HT1080 (cell line): Measurements from ENCODE around the gene TPI1. TPM values are rescaled to one million over a fixed set of nuclear protein-coding genes. Genes with fewer than 3 reads are reported as not detected.
A peak's percentile ranks its signal among the peaks of the same experiment; 100 is the strongest.

Experiments used
- DNase-seq: peaks from one replicate; pipeline ENCODE4 v3.0.0-alpha.2; 2015; ENCODE audit warnings: low read depth
- total RNA-seq: library from RNA; depleted of rRNA; stranded (reverse); fragments of >200 nt; shearing (Covaris generic); gene quantifications from 2 replicates; pipeline ENCODE4 v1.2.3, GENCODE V29; 2014

Gene TPI1
- total RNA-seq, 1 experiment from 2014 or later, result 1,401 TPM

DNA sequence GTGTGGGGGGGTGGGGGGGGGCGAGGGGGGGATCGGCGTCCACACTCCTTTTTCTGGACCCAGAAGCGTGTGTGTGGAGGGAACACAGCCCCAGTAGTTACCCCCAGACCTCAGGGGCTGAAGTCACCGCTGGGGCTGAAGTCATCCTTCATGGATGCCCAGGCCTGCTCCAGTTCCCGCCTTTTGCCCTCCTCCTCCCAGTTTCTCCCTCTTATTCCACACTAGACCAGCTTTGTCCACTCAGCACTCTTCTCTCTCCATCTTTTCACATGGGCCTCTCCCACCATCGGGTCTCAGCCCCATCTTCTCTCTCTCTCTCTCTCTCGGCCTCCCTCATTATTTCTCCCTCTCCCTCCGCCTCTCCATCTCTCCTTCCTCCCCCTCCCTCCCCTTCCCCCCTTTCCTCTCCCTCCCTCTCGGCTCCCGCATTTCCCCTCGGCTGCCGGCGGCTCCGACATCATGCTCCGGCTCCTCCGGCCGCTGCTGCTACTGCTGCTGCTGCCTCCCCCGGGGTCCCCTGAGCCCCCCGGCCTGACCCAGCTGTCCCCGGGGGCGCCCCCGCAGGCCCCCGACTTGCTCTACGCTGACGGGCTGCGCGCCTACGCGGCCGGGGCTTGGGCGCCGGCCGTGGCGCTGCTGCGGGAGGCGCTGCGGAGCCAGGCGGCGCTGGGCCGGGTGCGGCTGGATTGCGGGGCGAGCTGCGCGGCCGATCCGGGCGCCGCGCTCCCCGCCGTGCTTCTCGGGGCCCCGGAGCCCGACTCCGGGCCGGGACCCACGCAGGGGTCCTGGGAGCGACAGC, 39.1 kb upstream of the TPI1 start, which contains the start of gene P3H3:
TSS of gene P3H3 (plus strand) at position 426 of the 799 bp plus-strand sequence. CDS start at position 460, 34 bp downstream.
- DNase-seq, result peak; percentile 61

DNA sequence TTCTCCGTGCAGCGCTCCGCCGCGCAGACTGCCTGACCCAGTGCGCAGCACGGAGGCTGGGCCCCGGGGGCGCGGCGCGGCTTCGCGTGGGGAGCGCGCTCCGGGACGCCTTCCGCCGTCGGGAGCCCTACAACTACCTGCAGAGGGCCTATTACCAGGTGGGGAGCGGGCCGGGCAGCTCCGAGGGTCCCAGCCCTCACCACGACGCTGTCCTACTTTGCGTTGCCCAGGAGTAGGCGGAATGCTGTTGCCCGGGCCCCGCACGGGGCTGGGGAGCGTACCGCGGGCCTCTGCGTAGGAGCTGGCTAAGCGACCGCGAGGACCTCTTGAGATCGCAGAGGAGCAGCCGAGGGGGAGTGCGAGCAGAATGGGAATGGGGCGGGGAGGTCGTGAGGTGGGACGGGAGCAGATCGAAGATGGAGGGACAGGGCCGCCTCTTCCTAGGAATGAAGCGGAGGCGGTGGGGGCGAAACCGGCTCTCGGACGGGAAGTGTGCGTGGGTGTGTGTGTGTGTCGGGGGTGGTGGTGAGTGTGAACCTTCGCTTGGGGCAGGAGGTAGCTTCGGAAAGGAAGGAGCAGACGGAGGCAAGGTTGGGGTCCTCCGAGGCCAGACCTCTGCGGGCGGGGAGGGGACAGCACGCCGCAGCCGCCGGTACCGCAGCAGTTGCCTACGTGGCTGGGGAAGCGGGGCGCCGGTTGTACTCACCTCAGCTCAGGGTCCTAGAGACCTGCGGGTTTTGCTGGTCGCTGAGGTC, 38.4 kb upstream of the TPI1 start:
- peak; percentile 45 for DNase-seq

DNA sequence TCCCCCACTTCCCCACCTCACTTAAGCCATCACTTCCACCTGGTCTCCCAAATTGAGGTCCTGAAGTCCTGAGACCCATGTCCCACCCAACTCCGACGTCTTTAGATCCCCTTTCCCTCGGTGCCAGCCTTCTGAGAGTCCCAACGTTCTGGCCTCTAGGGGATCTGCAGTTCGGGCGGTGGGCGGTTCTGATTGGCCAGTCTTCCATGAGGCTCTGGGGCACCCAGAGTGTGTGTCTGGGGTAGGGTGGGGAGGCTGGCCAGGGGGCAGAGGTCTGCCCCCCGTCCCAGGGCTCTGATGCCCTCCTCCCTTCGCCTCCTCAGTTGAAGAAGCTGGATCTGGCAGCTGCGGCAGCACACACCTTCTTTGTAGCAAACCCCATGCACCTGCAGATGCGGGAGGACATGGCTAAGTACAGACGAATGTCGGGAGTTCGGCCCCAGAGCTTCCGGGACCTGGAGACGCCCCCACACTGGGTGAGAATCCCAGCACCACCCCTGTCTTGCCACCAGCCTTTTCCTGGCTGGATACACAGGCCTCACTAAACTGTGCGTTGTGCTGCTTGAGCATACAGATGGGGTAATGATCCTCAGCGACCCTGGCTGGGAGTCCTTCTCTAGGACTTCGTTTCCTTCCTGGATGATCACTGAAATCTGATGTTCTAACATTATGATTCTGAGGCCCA, 37.7 kb upstream of the TPI1 start:
- no peak for DNase-seq

DNA sequence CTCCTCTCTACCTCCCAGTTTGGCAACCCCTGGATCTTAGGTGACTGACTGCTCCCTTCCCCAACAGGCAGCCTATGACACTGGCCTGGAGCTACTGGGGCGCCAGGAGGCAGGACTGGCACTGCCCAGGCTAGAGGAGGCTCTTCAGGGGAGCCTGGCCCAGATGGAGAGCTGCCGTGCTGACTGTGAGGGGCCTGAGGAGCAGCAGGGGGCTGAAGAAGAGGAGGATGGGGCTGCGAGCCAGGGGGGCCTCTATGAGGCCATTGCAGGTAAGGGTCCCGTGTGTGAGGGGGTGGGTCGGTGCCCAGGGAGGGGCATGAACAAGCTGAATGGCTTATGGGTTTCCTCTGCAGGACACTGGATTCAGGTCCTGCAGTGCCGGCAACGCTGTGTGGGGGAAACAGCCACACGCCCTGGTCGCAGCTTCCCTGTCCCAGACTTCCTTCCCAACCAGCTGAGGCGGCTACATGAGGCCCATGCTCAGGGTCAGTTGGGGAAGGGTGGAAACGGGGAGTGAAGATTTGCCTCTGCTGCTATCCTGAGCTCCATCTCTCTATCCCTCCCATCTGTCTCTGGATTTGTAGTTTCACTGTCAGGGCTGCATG, 36.9 kb upstream of the TPI1 start:
- no peak for DNase-seq

DNA sequence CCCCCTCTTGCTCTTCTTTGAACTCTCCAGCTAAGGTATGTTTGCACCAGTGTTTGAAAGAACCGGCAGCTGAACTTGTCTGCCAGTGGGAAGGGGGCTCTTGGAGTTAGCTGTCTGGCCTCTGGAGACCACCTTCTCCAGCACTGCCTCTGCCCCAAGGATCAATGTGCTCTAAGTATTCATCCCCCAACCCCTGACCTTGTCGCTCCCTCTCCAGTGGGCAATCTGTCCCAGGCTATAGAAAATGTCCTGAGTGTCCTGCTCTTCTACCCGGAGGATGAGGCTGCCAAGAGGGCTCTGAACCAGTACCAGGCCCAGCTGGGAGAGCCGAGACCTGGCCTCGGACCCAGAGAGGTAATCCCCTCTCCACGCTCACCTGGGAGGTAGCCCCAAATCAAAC, 36.3 kb upstream of the TPI1 start:
- no peak for DNase-seq

DNA sequence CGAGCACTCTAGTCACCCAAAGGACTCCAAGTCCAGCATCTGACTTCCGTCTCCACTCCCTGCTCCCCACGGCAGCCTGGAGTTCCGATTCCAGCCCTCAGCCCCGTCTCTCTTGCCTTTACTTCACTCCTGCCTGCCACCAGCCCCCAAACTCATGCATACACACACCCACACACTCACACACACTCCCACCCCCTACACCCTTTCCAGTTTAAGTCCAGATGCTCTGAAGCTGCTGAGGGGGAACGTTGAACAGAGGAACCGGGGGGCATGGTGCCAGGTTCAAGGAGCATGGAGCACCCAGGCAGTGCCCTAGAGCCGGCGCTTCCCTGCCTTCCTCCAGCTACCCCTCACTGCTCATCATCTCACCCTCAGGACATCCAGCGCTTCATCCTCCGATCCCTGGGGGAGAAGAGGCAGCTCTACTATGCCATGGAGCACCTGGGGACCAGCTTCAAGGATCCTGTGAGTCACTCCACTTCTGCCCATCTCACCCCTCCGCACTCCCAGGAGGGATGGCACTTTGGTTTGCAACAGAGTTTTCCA, 35.8 kb upstream of the TPI1 start:
- DNase-seq, result no peak

DNA sequence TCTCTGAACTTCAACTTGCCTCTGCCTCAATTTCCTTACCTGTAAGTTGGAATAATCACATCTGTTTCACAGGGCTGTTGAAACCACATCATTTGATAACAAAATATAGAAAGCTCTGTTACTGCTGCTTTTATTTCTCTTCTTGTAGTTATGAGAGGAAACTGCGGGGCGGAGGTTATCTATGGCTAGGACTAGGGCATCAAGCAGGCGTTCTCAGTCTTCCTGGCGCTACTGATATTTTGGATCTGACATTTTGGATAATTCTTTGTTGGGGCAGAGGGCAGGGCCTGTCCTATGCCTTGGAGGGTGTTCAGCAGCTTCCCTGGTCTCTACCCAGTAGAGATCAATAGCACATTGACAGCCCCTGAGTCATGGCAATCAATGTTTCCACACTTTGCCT, 35.2 kb upstream of the TPI1 start:
- no peak for DNase-seq

DNA sequence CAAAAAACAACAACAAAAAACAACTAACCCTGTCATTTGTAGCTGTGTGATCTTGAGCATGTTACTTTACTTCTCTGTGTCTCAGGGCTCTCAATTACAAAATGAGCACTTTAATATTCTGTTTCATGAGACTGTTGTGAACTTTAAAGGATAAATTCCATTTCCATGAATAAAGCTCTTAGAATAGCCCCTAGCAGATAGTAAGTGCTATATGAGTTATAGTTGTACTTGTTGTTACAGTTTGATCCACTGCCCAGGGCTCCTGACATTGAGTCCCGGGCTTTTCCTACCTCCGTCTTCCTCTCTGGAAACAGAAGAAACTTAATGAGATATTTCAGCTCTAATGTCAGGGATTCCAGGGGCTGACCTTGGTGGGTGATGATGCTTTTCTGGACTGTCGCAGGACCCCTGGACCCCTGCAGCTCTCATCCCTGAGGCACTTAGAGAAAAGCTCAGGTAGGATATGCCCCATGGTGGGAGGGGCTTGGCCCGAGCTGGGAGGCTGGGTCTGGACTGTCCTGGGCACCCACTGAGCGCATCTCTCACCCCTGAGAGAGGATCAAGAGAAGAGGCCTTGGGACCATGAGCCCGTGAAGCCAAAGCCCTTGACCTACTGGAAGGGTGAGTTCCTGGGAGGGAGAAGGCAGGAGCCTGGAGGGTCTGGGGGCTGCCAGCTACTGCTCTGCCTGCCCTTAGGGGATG, 34.0 kb upstream of the TPI1 start:
- DNase-seq, result no peak

DNA sequence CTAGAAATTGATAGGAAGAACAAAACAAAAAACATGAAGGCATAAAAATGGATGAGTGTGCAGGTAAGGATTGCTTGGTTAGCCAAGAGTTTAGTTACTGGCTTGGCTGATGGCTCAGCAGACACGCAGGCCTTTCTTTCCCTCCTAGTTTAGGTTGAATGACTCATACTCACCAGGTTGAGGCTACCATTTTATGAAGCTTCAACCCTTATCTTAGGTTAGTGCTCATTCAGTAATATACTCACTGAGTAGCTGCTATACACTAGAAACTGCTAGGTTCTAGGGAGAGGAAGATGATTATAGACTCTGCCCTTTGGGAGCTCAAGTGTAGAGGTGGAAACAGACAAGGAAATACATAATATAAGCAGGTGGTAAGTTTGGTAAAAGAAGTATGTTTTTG, 33.1 kb upstream of the TPI1 start:
- DNase-seq, result no peak

DNA sequence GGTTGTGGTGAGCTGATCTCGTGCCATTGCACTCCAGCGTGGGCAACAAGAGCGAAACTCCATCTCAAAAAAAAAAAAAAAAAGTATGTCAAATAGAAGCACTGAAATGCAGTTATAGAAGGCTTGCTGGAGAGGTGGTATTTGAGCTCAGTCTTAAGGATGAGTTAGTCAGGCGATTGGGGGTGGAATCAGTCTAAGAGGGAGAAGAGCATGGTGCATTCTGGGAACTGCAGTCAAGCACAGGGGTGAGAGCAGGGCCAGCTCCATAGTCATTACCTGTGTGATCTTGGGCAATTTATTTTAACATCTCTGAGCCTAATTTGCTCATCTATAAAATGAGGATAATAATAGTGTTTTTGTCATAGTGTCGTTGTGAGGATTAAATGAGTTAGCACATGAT, 32.5 kb upstream of the TPI1 start:
- no peak for DNase-seq

DNA sequence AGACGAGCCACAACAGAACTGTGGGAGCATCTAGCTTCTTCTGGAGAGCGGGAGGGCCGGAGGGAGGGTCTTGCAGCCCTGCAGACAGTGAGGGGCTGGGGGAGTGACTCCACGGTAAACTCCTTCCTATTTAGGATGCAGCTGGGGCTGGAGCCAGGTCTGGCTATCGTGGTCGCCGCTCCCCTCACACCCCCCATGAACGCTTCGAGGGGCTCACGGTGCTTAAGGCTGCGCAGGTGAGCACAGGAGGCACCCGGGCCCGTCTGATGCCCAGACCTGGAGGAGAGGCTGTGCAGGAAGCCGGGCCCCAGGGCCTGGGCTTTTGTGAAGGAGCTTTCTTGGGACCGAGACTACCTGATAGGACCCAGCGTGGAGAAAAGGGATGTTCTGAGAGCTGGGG, 30.5 kb upstream of the TPI1 start:
- DNase-seq, result no peak

DNA sequence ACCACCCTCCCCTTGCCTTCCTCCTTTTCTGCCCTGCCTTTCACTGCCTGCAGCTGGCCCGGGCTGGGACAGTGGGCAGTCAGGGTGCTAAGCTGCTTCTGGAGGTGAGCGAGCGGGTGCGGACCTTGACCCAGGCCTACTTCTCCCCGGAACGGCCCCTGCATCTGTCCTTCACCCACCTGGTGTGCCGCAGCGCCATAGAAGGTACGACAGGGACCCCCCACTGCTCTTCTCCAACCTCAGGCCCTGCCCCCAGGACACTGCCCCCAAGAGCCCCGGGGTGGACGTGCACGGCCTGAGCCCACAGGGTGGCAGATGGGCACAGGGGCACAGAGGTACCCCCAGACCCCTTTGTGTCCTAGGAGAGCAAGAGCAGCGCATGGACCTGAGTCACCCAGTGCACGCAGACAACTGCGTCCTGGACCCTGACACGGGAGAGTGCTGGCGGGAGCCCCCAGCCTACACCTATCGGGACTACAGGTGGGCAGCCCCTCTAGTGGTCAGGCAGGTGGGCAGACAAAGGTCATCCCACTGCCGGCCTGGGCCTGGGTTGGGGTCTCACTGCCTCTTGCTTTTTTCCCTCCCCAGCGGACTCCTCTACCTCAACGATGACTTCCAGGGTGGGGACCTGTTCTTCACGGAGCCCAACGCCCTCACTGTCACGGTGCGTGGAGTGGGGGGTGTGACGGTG, 29.8 kb upstream of the TPI1 start:
- DNase-seq, result no peak

DNA sequence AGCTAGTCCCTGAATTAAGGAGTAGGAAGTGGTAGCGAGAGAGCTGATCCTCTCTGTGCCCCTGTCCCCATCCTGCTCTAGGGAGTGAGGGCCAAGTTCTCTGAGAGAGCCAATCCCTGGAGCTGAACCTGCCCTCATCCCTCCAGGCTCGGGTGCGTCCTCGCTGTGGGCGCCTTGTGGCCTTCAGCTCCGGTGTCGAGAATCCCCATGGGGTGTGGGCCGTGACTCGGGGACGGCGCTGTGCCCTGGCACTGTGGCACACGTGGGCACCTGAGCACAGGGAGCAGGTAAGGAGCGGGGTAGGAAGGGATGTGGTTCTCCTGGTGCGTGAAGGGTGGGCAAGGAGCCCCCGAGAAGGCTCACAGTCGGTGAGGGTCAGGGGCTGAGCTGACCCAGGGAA, 28.5 kb upstream of the TPI1 start:
- no peak for DNase-seq

DNA sequence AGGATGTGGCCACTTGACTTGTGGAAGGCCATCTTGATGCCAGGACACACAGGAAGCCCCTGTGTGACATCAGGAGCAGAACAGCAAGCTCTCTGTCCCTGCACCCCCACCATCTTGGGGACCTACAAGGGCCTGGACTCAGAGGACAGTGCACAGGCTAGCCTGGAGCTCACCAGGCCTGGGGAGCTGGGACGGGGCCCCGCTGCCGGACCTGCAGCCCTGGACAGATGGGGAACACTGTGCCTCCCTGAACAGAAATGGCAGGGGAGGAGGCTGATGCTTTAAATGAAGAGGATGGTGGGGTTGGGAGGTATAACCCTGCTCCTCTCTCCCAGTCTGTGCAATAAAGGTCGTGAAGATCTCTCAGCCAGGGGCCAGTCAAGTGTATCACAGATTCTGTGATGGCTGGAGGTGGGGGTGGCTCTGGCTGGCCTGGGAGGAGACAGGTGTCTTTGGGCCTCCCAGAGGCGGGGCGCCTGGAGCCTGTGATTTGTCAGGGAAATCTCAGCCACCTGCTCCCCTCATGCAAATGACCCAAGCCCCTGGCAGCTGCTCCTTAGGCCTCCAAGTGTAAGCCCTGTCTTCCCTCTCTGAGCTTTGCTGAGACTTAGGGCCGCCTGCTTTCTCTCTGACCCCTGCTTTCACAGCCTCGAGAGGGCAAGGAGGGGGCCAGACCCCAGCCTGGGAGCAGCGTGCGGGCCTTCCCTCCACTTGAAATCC, 27.7 kb upstream of the TPI1 start:
- DNase-seq, result no peak

DNA sequence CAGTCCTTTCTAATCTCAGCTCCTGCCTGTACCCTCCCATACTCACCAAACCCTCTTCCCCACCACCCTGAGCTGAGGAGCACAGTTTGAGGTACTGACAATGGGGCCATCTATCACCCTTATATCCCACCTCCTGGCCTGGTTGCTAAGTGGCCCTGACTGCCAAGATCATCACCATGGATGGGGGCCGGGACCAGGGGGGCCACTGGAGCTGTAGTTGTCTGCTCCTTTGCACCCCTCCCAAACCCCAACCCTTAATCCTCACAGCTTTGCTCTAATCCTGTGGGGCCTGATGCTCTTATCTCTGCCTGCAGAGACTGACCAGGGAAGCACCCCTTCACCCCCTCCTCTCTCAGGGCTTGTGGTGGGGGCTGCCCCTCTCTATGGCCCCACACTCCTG, 27.0 kb upstream of the TPI1 start:
- DNase-seq, result no peak

DNA sequence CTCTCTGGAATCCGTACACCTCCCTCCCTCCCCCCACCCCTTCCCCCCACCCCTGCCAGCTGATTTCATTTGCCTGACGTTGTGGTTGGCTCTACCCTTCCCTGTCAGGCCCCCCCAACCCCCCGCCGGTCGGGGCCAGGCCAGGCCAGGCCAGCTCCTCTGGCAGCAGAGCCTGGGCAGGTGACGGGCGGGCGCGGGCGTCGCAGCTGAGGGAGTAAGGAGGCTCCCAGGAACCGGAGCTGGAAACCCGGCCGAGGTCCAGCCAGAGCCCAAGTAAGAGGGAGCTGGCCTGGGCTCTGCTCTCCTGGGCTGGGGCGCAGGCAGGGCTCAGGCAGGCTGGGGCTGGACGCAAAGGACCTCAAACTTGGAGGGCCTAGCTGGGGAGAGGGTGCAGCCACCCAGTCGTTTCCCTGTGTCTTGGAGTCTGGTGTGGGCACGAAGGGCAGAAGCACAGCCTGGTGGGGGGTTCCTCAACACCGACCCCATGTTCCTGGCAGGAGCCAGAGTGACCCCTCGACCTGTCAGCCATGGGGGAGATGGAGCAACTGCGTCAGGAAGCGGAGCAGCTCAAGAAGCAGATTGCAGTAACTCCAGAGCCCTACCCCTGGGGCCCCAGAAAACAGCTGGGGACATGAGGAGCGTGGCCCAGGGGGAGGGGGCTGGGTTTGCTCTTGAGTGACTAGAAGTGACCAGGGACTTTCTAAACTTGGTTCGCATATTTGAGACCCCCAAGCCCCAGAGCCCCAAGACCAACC, 26.4 kb upstream of the TPI1 start, which contains the start of gene GNB3:
TSS of gene GNB3 (plus strand) at position 165 of the 755 bp plus-strand sequence. CDS start at position 528, 363 bp downstream.
- DNase-seq, result no peak

DNA sequence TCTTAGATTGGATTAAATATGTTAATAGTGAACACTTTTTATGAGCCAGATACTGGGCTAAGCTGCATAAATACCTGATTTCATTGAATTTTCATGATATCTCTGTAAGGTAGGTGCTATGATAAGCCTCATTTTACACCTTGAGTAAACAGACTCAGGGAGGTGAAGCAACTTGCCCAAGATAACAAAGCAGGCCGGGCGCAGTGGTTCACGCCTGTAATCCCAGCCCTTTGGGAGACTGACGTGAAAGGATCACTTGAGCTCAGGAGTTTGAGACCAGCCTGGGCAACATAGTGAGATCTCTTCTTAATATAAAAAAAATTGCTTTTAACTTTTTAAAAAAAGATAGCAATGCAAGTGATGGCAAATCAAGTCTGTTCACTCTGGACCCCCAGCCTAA, 25.3 kb upstream of the TPI1 start:
- no peak for DNase-seq

DNA sequence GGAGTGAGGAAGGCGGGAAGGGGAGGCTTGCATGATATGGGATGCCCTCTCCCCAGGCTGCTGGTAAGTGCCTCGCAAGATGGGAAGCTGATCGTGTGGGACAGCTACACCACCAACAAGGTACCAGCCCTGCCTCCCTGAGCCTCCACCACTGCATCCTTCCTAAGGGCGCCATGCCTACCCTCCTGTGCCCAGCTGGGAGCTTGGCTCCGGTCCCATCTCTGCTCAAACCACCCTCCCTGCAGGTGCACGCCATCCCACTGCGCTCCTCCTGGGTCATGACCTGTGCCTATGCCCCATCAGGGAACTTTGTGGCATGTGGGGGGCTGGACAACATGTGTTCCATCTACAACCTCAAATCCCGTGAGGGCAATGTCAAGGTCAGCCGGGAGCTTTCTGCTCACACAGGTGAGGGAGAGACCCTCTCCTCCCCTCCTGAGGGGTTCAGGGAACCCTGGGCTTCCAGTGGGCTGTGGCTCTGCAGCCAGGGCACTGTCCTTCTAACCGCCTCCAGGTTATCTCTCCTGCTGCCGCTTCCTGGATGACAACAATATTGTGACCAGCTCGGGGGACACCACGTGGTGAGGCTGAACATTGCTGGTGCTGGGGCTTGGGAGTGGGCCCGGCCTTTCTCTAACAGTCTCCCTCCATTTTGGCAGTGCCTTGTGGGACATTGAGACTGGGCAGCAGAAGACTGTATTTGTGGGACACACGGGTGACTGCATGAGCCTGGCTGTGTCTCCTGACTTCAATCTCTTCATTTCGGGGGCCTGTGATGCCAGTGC, 24.0 kb upstream of the TPI1 start:
- DNase-seq, result no peak
